HG03039 (cell line): ENCODE measurements around the gene FANK1.
"Not testable (repeated sequence)": the region's sequence is repeated elsewhere in the genome, so short reads cannot be mapped to it uniquely, and the experiment has no call there.

Experiments
- ATAC-seq: cut with Tn5 transposase; IDR thresholded peaks from one replicate; pipeline ENCODE4 v1.9.1; 2021; ENCODE audit warnings: mild to moderate bottlenecking, moderate library complexity; ENCODE audit not compliant: unreplicated experiment

FANK1 gene

DNA sequence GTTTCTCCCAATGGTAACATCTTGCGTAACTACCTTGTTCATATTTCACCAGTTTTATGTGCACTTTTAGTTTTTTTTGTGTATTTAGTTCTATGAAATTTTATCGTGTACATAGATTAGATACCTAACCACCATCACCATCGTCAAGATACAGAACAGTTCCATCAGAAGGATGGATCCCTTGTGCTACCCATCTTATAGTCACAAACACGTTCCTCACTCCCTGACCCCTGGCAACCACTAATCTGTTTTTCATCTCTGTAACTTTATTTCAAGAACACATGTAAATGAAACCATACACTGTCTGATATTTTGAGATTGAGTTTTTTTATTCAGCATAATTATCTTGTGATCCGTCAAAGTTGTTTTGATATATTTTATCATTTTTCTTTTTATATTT lies 29.9 kb downstream of the FANK1 start:
- ATAC-seq: no peak

GRCh38 chr10:125927265-125927664 lies 30.9 kb downstream of the FANK1 start:
- ATAC-seq: not testable (repeated sequence)

GRCh38 chr10:125928928-125929585 lies 32.7 kb downstream of the FANK1 start:
- no peak for ATAC-seq

DNA sequence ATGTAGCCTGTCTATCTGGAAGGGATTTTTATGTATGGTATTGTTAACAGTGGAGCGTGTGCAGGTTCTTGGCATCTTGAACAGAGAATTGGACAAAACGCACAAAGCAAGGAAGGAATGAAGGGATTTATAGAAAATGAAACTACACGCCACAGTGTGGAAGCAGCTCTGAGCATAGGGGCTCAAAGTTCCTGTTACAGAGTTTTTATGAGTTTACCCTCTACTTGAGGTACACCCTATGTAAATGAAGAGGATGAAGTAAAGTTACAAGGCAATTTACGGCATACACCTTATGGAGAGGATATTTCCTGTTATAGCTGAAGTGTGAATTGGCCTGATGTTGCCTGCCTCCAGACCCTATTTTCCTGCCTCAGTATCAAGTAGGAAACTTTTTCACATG lies 33.3 kb downstream of the FANK1 start:
- ATAC-seq: no peak

DNA sequence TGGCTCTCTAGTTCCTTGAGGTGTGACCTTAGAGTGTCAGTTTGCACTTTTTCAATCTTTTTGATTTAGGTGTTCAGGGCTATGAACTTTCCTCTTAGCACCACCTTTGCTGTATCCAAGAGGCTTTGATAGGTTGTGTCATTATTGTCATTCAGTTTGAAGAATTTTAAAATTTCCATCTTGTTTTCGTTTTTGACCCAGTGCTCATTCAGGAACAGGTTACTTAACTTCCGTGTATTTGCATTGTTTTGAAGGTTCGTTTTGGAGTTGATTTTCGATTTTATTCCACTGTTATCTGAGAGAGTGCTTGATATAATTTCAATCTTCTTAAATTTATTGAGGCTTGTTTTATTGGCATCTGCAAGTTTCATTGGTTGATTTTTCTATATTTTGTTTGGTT lies 37.3 kb downstream of the FANK1 start:
- ATAC-seq: no peak

DNA sequence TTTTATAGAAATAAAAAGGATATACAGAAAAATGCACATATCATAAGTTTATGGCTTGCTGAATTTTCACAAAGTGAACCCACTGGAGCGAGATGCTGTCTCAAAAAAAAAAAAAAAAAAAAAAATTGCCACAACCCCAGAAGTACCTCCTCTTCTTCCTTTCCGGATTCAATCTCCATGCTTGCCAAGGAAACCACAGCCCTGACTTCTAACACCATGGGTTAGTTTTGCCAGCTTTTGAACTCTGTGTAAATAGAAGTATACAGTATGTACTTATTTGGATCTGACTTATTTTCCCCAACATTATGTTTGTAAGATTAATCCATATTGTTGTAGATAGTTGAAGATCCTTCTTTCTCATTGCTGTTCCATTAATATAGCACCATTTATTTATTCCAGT lies 40.0 kb downstream of the FANK1 start:
- ATAC-seq: no peak

GRCh38 chr10:125940515-125940914 lies 44.2 kb downstream of the FANK1 start:
- no peak for ATAC-seq

DNA sequence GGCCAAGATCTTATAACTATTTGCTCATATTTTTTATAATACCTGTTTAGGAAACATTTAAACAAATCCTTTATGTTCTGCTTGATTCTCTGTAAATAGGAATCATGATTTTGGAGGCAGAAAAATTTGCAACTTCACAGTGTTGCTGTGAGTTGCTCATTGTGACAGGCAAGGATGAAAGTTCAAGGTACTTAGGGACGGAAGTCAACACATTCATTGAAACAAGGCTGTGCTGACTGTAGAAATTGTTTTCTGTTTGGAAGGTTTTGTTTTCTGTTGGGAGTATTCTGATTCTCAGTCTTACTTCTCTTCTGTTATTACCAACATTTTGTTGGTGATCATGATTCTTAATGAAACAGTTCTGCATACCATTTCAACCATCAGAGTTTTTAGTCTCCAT lies 54.9 kb downstream of the FANK1 start:
- ATAC-seq: no peak

GRCh38 chr10:125953778-125954385 lies 57.5 kb downstream of the FANK1 start:
- ATAC-seq: no peak

GRCh38 chr10:125955766-125956165 lies 59.4 kb downstream of the FANK1 start:
- no peak for ATAC-seq

GRCh38 chr10:125961743-125962142 lies 65.4 kb downstream of the FANK1 start:
- no peak for ATAC-seq

DNA sequence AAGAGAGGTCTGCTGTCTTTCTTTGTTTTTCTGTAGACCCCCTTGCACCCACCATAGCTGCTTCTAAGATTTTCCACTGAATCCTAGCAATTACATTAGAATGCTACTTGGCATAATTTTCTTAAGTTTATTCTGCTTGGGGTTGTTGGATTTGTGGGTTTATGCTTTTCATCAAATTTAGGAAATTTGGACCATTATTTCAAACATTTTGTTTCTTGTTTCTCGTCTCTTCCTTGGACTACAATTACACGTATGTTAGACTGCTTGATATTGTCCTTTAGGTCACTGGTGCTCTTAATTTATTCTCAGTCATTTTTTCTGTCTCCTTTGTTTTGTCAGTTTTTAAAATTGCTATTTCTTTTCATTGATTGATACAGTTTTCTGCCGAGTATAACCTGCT lies 65.8 kb downstream of the FANK1 start:
- no peak for ATAC-seq

- ATAC-seq: no peak
These were observed 68.2 kb downstream of the FANK1 start for GRCh38 chr10:125964558-125964957.

- ATAC-seq: no peak
These were observed 71.2 kb downstream of the FANK1 start for GRCh38 chr10:125967533-125967932.

DNA sequence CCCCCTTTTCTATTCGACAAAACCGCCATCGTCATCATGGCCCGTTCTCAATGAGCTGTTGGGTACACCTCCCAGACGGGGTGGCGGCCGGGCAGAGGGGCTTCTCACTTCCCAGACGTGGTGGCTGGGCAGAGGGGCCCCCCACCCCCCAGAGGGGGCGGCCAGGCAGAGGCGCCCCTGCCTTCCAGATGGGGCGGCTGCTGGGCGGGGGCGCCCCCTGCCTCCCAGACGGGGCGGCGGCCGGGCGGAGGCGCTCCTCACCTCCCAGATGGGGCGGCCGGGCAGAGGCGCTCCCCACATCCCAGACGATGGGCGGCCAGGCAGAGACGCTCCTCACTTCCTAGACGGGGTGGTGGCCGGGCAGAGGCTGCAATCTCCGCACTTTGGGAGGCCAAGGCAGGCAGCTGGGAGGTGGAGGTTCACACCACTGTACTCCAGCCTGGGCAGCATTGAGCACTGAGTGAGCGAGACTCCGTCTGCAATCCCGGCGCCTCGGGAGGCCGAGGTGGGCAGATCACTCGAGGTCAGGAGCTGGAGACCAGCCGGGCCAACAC lies 73.8 kb downstream of the FANK1 start:
- not testable (repeated sequence) for ATAC-seq

GRCh38 chr10:125976960-125977605 lies 80.7 kb downstream of the FANK1 start:
- ATAC-seq: no peak

DNA sequence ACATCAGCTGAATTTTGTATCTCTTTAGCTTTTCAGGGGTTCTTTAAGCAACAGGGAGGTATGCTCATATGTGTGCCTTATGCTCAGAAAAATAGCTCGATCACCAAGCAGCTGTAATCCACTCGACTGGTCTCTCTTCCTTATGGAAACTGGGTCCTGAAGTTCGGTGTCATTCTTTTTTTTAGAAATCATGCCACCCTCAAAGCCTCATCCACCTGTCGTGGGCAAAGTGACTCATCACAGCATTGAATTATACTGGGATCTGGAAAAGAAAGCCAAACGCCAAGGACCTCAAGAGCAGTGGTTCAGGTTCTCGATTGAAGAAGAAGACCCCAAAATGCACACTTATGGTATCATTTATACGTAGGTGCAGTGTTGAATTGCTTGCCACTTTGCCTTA lies 83.6 kb downstream of the FANK1 start:
- no peak for ATAC-seq

GRCh38 chr10:125980521-125981035 lies 84.2 kb downstream of the FANK1 start:
- ATAC-seq: no peak

- peak; percentile 55 for ATAC-seq
These were observed 86.0 kb downstream of the FANK1 start for GRCh38 chr10:125982260-125982948.

GRCh38 chr10:125983161-125983560 lies 86.8 kb downstream of the FANK1 start:
- no peak for ATAC-seq

- no peak for ATAC-seq
These were observed 87.3 kb downstream of the FANK1 start for GRCh38 chr10:125983656-125984055.
